PC-9 (cell line): ENCODE measurements around the gene CDK6. TPM values are rescaled to one million over a fixed set of nuclear protein-coding genes. Genes with fewer than 3 reads are reported as not detected.

Experiments
- BruUV-seq: library from RNA; stranded (reverse); fragments of 400-500 nt; replicated peaks from 2 replicates; lab custom pipeline; 2021; lab: Mats Ljungman, UMichigan
- CTCF ChIA-PET: fragments of 300-600 bp; sonication (Branson Sonifier 250); formaldehyde crosslinking; loops from one replicate; lab custom pipeline; 2022; ENCODE audit warnings: antibody characterized with exemption; lab: Charles Lee
- POLR2A ChIA-PET: fragments of 300-600 bp; sonication (Branson Sonifier 250); formaldehyde crosslinking; loops from one replicate; lab custom pipeline; 2022; ENCODE audit warnings: antibody characterized with exemption; ENCODE audit not compliant: unreplicated experiment; lab: Charles Lee
- DNase-seq, 2 experiments: peaks; one replicate each; pipeline versions ENCODE4 v3.0.0 to v3.0.0-alpha.2; 2015 to 2022; ENCODE audit warnings: mixed read lengths in 1 of 2
- H2AFZ ChIP-seq: fragments of 200-600 bp; sonication (generic); 2 replicates; pipeline ENCODE4 v1.8.1; 2017; ENCODE audit warnings: antibody characterized with exemption
- H3F3A ChIP-seq: fragments of 200-600 bp; sonication (generic); 2 replicates; pipeline ENCODE4 v1.8.1; 2017; ENCODE audit warnings: antibody characterized with exemption, mild to moderate bottlenecking, low read depth; ENCODE audit not compliant: insufficient read depth
- H3K27ac ChIP-seq: fragments of 200-600 bp; sonication (generic); 2 replicates; pipeline ENCODE4 v1.6.1; 2016; ENCODE audit warnings: mixed run types
- H3K27me3 ChIP-seq: fragments of 200-600 bp; sonication (generic); 2 replicates; pipeline ENCODE4 v1.6.1; 2016; ENCODE audit warnings: low read depth, mixed run types; ENCODE audit not compliant: insufficient read depth
- H3K36me3 ChIP-seq: fragments of 200-600 bp; sonication (generic); 2 replicates; pipeline ENCODE4 v1.6.1; 2016; ENCODE audit warnings: low read depth, mixed run types
- H3K4me1 ChIP-seq: fragments of 200-600 bp; sonication (generic); replicated peaks from 2 replicates; pipeline ENCODE4 v1.6.1; 2016; ENCODE audit warnings: mixed run types; ENCODE audit not compliant: insufficient read depth
- H3K4me2 ChIP-seq: fragments of 200-600 bp; sonication (generic); 2 replicates; pipeline ENCODE4 v1.6.1; 2017; ENCODE audit warnings: mixed run types
- H3K4me3 ChIP-seq: fragments of 200-600 bp; sonication (generic); 2 replicates; pipeline ENCODE4 v1.6.1; 2016; ENCODE audit warnings: mixed run types
- H3K79me2 ChIP-seq: fragments of 200-600 bp; sonication (generic); 2 replicates; pipeline ENCODE4 v1.6.1; 2017; ENCODE audit warnings: low read depth, mixed run types
- H3K9me2 ChIP-seq: fragments of 200-600 bp; sonication (generic); 2 replicates; pipeline ENCODE4 v1.8.1; 2017; ENCODE audit warnings: mild to moderate bottlenecking; ENCODE audit not compliant: insufficient read depth
- H3K9me3 ChIP-seq: fragments of 200-600 bp; sonication (generic); 2 replicates; pipeline ENCODE4 v1.8.1; 2016; ENCODE audit warnings: low read depth; ENCODE audit not compliant: insufficient read depth
- H4K20me1 ChIP-seq: fragments of 200-600 bp; sonication (generic); 2 replicates; pipeline ENCODE4 v1.8.1; 2017; ENCODE audit not compliant: insufficient read depth
- CTCF ChIP-seq: fragments of 200-600 bp; sonication (generic); conservative IDR thresholded peaks from 2 replicates; pipeline ENCODE4 v1.6.1; 2017; ENCODE audit warnings: mixed run types, antibody characterized with exemption, mild to moderate bottlenecking, moderate library complexity
- EZH2 ChIP-seq: fragments of 200-600 bp; sonication (generic); IDR thresholded peaks from 2 replicates; pipeline ENCODE4 v1.8.0; 2017; ENCODE audit warnings: antibody characterized with exemption, low read depth
- intact Hi-C: fragments of 100-400 bp; cut with micrococcal nuclease; formaldehyde crosslinking; loops from one replicate; pipeline ENCODE4 v1.10.0; 2022; ENCODE audit not compliant: unreplicated experiment
- total RNA-seq: library from RNA; stranded (reverse); gene quantifications from 2 replicates; pipeline ENCODE4 v1.2.3, GENCODE V29; 2021

The CDK6 gene
- total RNA-seq, 1 experiment from 2014 or later: 49.5 TPM

DNA sequence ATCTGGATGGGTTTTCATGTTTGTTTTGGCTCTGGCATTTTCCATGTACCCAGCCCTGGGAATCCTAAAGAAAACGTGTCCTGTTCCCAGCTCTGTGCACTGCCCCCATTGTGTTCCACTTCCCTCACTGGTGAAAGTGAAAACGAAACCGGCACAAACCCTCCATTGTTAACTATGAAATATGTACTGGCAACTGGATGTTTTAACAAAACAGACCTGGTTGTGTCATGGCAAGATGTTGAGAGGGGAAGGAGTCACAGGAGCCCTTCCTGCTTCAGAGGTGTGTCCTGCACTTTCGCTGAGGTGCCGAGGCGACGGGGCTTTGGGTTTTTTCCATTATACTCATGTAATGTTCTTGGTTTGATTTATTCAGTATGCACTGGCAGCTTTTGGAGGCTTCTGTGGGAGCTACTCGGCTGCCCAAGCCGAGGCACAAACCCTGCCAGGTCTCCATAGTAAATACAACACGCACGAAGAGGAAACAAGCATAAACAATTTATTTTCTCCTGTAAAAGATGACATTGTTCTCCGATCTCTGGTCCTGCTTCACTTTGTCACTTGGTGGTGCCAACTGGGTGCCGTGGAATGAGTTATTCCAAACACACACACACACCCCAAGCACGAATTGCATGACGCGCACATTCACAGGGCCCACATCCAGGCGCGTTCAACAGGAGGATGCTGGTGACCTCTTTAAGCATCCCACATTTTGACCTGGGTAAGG, 118.2 kb downstream of the CDK6 start:
- Histone ChIP-seq H3K36me3 (peaks cover 4% of the 10 kb centered on the region; the same call in 1 of the 2 replicates), H3F3A (no peaks in the 10 kb centered on the region; the same call in 1 of the 2 replicates), H3K4me3 (no peak overlapping the region), H3K9me3 (no peaks in the 10 kb centered on the region), H3K27me3 (no peaks in the 10 kb centered on the region), H4K20me1 (peaks cover under 1% of the 10 kb centered on the region; the same call in 1 of the 2 replicates), H2AFZ (no peak overlapping the region), H3K79me2 (no peaks in the 10 kb centered on the region; the same call in 1 of the 2 replicates), H3K27ac (no peak overlapping the region), H3K4me2 (no peak overlapping the region), H3K9me2 (no peaks in the 10 kb centered on the region), H3K4me1 (no peaks in the 10 kb centered on the region)
- peak in 1 of 2 experiments; percentile 26 for DNase-seq
- ChIA-PET CTCF (no interaction called here), POLR2A (no interaction called here)
- no TSS peak for BruUV-seq
- intact Hi-C loops: no loop called here
- TF ChIP-seq EZH2 (no peak), CTCF (no peak)

GRCh38 chr7:92717623-92717992, 118.8 kb downstream of the CDK6 start:
- no peak for DNase-seq
- H3K4me2 ChIP-seq: no peak overlapping the region
- no peaks in the 10 kb centered on the region; the same call in 1 of the 2 replicates for H3K79me2 ChIP-seq

More at GRCh38 chr7:92717623-92717992, 118.8 kb downstream of the CDK6 start:
- Histone ChIP-seq H3K4me3 (no peak overlapping the region), H2AFZ (no peak overlapping the region), H3K9me2 (no peaks in the 10 kb centered on the region), H3K9me3 (no peaks in the 10 kb centered on the region), H3F3A (no peaks in the 10 kb centered on the region), H3K36me3 (peaks cover 4% of the 10 kb centered on the region; the same call in 1 of the 2 replicates), H4K20me1 (peaks cover 3% of the 10 kb centered on the region; the same call in 1 of the 2 replicates), H3K27me3 (no peaks in the 10 kb centered on the region), H3K4me1 (no peaks in the 10 kb centered on the region), H3K27ac (no peak overlapping the region)
- TF ChIP-seq CTCF (no peak), EZH2 (no peak)
- POLR2A ChIA-PET: no interaction called here
- intact Hi-C loops: no loop called here
- CTCF ChIA-PET: no interaction called here
- BruUV-seq: no TSS peak
